Colonic mucosa (tissue), 4 donors: Measurements from ENCODE around the gene NOVA2. TPM values are rescaled to one million over a fixed set of nuclear protein-coding genes. Genes with fewer than 3 reads are reported as not detected.

Experiments
- DNase-seq: peaks from one replicate; pipeline ENCODE4 v3.0.0-alpha.2; 2020
- H3K27ac ChIP-seq: fragments of 200-600 bp; one replicate; pipeline ENCODE4 v1.8.0; 2021
- H3K27me3 ChIP-seq: fragments of 200-600 bp; one replicate; pipeline ENCODE4 v1.8.0; 2021
- H3K36me3 ChIP-seq: fragments of 200-600 bp; one replicate; pipeline ENCODE4 v1.8.0; 2021
- H3K4me1 ChIP-seq: fragments of 200-600 bp; one replicate; pipeline ENCODE4 v1.8.0; 2021; ENCODE audit warnings: mild to moderate bottlenecking
- H3K4me3 ChIP-seq: fragments of 200-600 bp; one replicate; pipeline ENCODE4 v1.8.0; 2021
- H3K9ac ChIP-seq, 2 donors: one replicate each; pipeline ENCODE4 v1.7.0; 2013; ENCODE audit warnings: control low read depth in 2 of 2, low read depth in 2 of 2, low read length in 2 of 2
- H3K9me3 ChIP-seq: fragments of 200-600 bp; one replicate; pipeline ENCODE4 v1.8.0; 2021
- CTCF ChIP-seq: fragments of 200-600 bp; IDR thresholded peaks from one replicate; pipeline ENCODE4 v1.8.0; 2022; ENCODE audit warnings: antibody characterized with exemption, mild to moderate bottlenecking
- intact Hi-C: fragments of 100-400 bp; cut with DNase I; formaldehyde crosslinking; loops from one replicate; pipeline ENCODE4 v1.14.1; 2022
- total RNA-seq, 2 donors: library from RNA; stranded (reverse); fragmentation: NEBNext Ultra II Directional in 1 of 2; extraction: Animal tissue kit (Norgen Biotek cat#: 25700) in 1 of 2; gene quantifications; one replicate each; pipeline ENCODE4 v1.2.1, GENCODE V29; 2021
- donor health status: healthy.
- donor health status: DM: no; HTN: no; CAD: no.
- donor health status: DM: no; HTN: no; CAD: no.

Gene NOVA2
- total RNA-seq, 2 donors from 2014 or later: 0.72 to 1.1 TPM

DNA sequence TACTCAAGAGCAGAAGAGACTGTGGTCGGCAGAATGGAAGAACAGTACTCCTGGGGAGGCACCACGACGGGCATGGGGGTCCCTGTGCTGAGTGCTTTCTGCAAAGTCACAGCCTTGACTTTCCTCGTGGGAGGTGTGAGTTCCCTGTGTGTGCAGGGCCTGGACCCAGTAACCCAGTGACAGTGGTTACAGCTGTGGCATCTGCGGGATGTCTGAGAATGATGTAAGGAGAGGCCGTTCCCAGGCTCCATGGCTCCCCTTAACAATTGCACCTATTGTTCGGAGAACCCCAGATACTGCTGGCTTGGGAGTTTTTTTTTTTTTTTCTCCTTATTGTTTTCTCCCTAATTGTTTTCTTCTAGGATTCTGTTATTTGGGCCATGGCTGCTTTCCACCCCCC lies 54.0 kb downstream of the NOVA2 start:
- TF ChIP-seq CTCF: no peak
- Histone ChIP-seq H3K9ac (no peak overlapping the region), H3K4me1 (no peaks in the 10 kb centered on the region), H3K9me3 (no peaks in the 10 kb centered on the region), H3K4me3 (no peak overlapping the region), H3K36me3 (no peaks in the 10 kb centered on the region), H3K27me3 (no peaks in the 10 kb centered on the region), H3K27ac (no peak overlapping the region)
- intact Hi-C loops: no loop called here
- DNase-seq: no peak

- H3K27me3 ChIP-seq: no peaks in the 10 kb centered on the region
- no peak overlapping the region for H3K9ac ChIP-seq
- no peaks in the 10 kb centered on the region for H3K36me3 ChIP-seq
- intact Hi-C loops: no loop called here
- no peak overlapping the region for H3K27ac ChIP-seq
- TF ChIP-seq CTCF: no peak
- no peak for DNase-seq
- H3K4me3 ChIP-seq: no peak overlapping the region
- no peaks in the 10 kb centered on the region for H3K9me3 ChIP-seq
- H3K4me1 ChIP-seq: no peaks in the 10 kb centered on the region
Measured at GRCh38 chr19:45918721-45919120, 54.9 kb downstream of the NOVA2 start.

DNA sequence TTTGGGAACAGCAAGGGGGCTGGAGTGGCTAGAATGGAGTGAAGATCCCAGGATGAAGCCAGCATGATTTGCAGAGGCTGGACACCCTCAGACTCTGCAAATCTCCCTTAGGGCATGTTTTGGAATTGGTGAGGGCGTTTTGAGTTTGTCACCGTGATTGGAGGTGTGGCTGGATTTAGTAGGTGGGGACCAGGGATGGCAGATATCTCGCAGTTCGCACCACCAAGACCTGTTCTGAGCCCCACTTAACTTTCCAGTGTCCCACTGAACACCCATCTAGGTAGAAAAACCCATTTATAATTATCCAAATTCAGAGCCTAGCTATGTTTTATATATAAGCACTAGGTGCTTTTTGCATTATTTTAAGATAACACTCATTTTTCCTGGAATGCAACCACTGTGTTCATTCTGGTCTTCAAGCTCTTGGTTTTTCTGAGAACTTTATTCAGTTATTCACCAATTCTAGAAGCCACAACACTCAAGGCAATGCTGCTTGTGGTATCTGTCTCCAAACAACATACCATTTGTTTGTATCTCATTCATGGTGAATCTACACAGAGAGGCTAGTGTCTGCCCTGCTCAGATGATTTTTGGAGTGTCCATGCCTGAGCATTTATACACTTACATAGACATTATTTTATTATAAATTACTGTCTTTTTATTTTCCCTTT lies 56.1 kb downstream of the NOVA2 start:
- Histone ChIP-seq H3K36me3 (no peaks in the 10 kb centered on the region), H3K27ac (no peak overlapping the region), H3K27me3 (no peaks in the 10 kb centered on the region), H3K4me3 (no peak overlapping the region), H3K9ac (no peak overlapping the region), H3K4me1 (no peaks in the 10 kb centered on the region), H3K9me3 (no peaks in the 10 kb centered on the region)
- no peak for TF ChIP-seq CTCF
- no peak for DNase-seq
- intact Hi-C loops: no loop called here

DNA sequence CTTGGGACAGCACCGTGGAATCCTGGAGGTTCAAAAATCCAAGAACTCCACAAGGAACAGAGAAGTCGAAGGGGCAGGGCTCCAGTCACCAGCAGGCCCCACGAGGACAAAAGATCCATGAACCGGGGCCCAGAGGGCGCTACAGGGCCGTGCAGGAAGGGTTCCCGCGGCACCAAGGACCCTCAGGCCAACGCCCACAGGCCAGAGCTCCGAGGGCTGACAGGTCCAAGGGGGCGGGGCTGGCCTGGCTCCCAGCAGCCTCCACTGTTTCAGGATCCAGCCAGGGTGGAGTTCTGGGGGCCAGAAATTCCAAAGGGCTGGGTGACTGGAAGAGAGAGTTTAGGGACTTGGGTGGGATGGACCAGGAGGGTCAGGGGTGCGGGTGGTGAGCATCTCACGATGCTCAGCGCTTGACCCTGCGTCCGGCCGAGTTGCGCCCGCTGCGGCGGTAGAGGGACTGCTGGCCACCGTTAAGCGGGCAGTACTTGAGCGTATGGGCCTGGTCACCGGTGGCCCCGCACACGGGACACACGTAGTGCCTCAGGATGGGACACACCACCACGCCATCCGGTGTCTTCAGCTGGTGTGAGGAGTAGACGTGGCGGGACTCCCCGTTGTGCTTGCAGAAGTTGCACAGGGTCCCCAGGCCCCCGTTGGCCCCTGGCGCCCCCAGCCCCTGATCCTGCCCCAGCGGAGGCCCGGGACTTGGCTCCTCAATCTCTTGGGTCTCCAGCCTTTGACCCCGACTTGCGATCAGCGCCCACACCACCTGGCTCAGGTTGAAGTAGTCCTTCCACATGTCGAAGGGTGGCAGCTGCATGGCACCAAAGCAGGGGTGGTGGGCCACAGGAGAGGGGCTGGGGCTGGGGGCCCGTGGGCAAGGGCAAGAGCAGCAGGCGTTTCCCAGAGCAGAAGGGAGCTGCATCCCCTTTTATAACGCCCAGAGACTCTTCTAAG lies 59.5 kb downstream of the NOVA2 start, which contains the start of gene NANOS2:
Gene NANOS2, minus strand, starts transcription at position 905 of the 957 bp plus-strand sequence. Its CDS starts 85 bp downstream, at position 820.
- TF ChIP-seq CTCF: no peak
- Histone ChIP-seq H3K4me3 (no peak within 1 kb of the TSS), H3K4me1 (no peaks in the 10 kb centered on the region), H3K9ac (no peak within 1 kb of the TSS), H3K9me3 (no peaks in the 10 kb centered on the region), H3K27me3 (no peaks in the 10 kb centered on the region), H3K36me3 (no peaks in the 10 kb centered on the region), H3K27ac (no peak within 1 kb of the TSS)
- intact Hi-C loops: no loop called here
- DNase-seq: no peak

DNA sequence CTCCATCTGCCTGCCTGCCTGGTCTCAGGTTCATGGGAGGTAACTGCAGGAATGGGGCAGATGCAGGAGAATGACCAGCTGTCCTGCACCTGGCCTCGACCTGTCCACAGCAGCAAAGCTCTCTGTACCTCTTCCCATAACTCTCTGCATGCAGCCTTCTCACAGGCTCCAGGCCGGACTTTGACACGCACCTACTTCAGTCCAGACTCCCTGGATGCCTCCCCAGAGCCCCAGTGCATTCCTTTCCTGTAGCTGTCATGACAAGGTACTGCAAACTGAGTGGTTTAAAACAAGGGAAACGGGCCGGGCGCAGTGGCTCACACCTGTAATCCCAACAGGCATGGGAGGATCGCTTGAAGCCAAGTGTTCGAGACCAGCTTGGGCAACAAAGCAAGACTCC lies 62.4 kb downstream of the NOVA2 start:
- Histone ChIP-seq H3K4me1 (no peaks in the 10 kb centered on the region), H3K9me3 (no peaks in the 10 kb centered on the region), H3K27ac (no peak overlapping the region), H3K36me3 (no peaks in the 10 kb centered on the region), H3K27me3 (no peaks in the 10 kb centered on the region), H3K4me3 (no peak overlapping the region), H3K9ac (no peak overlapping the region)
- no peak for TF ChIP-seq CTCF
- intact Hi-C loops: no loop called here
- DNase-seq: no peak
